HEK293 (cell line): ENCODE results near the gene CELA1.
"Not testable (repeated sequence)": the region's sequence is repeated elsewhere in the genome, so short reads cannot be mapped to it uniquely, and the experiment has no call there.

Experiments
- KLF7 ChIP-seq: fragments of 450-650 bp; formaldehyde crosslinking; IDR thresholded peaks from 2 replicates; pipeline ENCODE4 v1.5.1; 2016; ENCODE audit warnings: missing biosample characterization, missing genetic modification characterization, borderline replicate concordance
- YY1 ChIP-seq: fragments of 450-650 bp; formaldehyde crosslinking; IDR thresholded peaks from 2 replicates; pipeline ENCODE4 v1.5.1; 2018; ENCODE audit warnings: missing biosample characterization, missing genetic modification characterization
- ZFP37 ChIP-seq: fragments of 450-650 bp; formaldehyde crosslinking; IDR thresholded peaks from 2 replicates; pipeline ENCODE4 v1.5.1; 2016; ENCODE audit warnings: missing biosample characterization, missing genetic modification characterization
- ZNF157 ChIP-seq: fragments of 450-650 bp; formaldehyde crosslinking; IDR thresholded peaks from 2 replicates; pipeline ENCODE4 v1.5.1; 2016; ENCODE audit warnings: missing biosample characterization, missing genetic modification characterization
- ZNF274 ChIP-seq, 2 experiments: fragments of 200-500 bp in 1 of 2; fragments of 450-650 bp in 1 of 2; sonication (Bioruptor generic) in 1 of 2; formaldehyde crosslinking in 1 of 2; IDR thresholded peaks; 2 replicates each; pipeline versions ENCODE4 v1.5.1 to v1.6.1; 2014 to 2016; ENCODE audit warnings: borderline replicate concordance in 1 of 2, inconsistent platforms in 1 of 2, low read length in 1 of 2, missing biosample characterization in 1 of 2, missing genetic modification characterization in 1 of 2
- ZNF707 ChIP-seq: fragments of 450-650 bp; formaldehyde crosslinking; IDR thresholded peaks from 2 replicates; pipeline ENCODE4 v1.5.1; 2016; ENCODE audit warnings: missing biosample characterization, missing genetic modification characterization
- TF ChIP-seq, protein P1 (sequence below): fragments of 450-650 bp; formaldehyde crosslinking; IDR thresholded peaks from 2 replicates; pipeline ENCODE4 v1.5.1; 2016; ENCODE audit warnings: missing biosample characterization, missing genetic modification characterization

GRCh38 chr12:51294097-51294496, 52.4 kb downstream of the CELA1 start:
- not testable (repeated sequence) for TF ChIP-seq ZNF157; KLF7 (tag by site-specific recombination); ZNF274 (IDR thresholded peaks at IDR 0.05; ENCODE audit: low read length); ZNF274 (tag by site-specific recombination; IDR thresholded peaks at IDR 0.05; ENCODE audit: borderline replicate concordance); ZNF707 (tag by site-specific recombination); ZFP37; YY1
- TF ChIP-seq, protein P1, sequence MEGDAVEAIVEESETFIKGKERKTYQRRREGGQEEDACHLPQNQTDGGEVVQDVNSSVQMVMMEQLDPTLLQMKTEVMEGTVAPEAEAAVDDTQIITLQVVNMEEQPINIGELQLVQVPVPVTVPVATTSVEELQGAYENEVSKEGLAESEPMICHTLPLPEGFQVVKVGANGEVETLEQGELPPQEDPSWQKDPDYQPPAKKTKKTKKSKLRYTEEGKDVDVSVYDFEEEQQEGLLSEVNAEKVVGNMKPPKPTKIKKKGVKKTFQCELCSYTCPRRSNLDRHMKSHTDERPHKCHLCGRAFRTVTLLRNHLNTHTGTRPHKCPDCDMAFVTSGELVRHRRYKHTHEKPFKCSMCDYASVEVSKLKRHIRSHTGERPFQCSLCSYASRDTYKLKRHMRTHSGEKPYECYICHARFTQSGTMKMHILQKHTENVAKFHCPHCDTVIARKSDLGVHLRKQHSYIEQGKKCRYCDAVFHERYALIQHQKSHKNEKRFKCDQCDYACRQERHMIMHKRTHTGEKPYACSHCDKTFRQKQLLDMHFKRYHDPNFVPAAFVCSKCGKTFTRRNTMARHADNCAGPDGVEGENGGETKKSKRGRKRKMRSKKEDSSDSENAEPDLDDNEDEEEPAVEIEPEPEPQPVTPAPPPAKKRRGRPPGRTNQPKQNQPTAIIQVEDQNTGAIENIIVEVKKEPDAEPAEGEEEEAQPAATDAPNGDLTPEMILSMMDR (tag by site-specific recombination), result not testable (repeated sequence)
